Heart right ventricle (tissue), 16 donors: ENCODE results near the gene RCN2. TPM values are rescaled to one million over a fixed set of nuclear protein-coding genes. Genes with fewer than 3 reads are reported as not detected.

Source experiments
- ATAC-seq, 8 donors: fragments of 200-7000 bp; cut with Tn5 transposase; one replicate each; pipeline ENCODE4 v1.9.1; 2020; ENCODE audit warnings: mild to moderate bottlenecking in 8 of 8, moderate library complexity in 8 of 8, moderate number of reproducible peaks in 1 of 8
- DNase-seq, 2 donors: peaks; one replicate each; pipeline ENCODE4 v3.0.0-alpha.2; 2020
- H3K27ac ChIP-seq, 10 donors: fragments of 200-600 bp; sonication (generic) in 2 of 10; one replicate each; pipeline versions ENCODE4 v1.5.0 to v1.8.0; 2020 to 2022; ENCODE audit warnings: mild to moderate bottlenecking in 3 of 10
- H3K27me3 ChIP-seq, 7 donors: fragments of 200-600 bp; one replicate each; pipeline ENCODE4 v1.8.0; 2021 to 2022; ENCODE audit warnings: mild to moderate bottlenecking in 2 of 7
- H3K36me3 ChIP-seq, 9 donors: fragments of 200-600 bp; sonication (generic) in 1 of 9; one replicate each; pipeline versions ENCODE4 v1.5.0 to v1.8.0; 2020 to 2022; ENCODE audit warnings: mild to moderate bottlenecking in 2 of 9
- H3K4me1 ChIP-seq, 9 donors: fragments of 200-600 bp; sonication (generic) in 1 of 9; one replicate each; pipeline versions ENCODE4 v1.5.0 to v1.8.0; 2020 to 2022; ENCODE audit warnings: mild to moderate bottlenecking in 4 of 9
- H3K4me3 ChIP-seq, 10 donors: fragments of 200-600 bp; sonication (generic) in 2 of 10; one replicate each; pipeline versions ENCODE4 v1.5.0 to v1.8.0; 2020 to 2022; ENCODE audit warnings: mild to moderate bottlenecking in 7 of 10, moderate library complexity in 2 of 10
- H3K9me3 ChIP-seq, 11 donors: fragments of 200-600 bp in 10 of 11; sonication (generic) in 2 of 11; one replicate each; pipeline versions ENCODE4 v1.5.0 to v1.8.0; 2013 to 2022; ENCODE audit warnings: mild to moderate bottlenecking in 2 of 11, control low read depth in 1 of 11, moderate library complexity in 1 of 11
- CTCF ChIP-seq, 9 donors: fragments of 200-600 bp; sonication (generic) in 2 of 9; IDR thresholded peaks; one replicate each; pipeline versions ENCODE4 v1.5.0 to v1.8.0; 2021 to 2022; ENCODE audit warnings: antibody characterized with exemption in 9 of 9, mild to moderate bottlenecking in 5 of 9, moderate library complexity in 1 of 9
- WGBS, 2 donors: extraction: QIAGEN DNeasy Blood & Tissue Kit; methylation state at CpG; one replicate each; pipeline ENCODE4 v1.1.7; 2013; ENCODE audit warnings: inconsistent platforms in 1 of 2; 5-methylcytosine and 5-hydroxymethylcytosine counted together
- intact Hi-C, 10 donors: fragments of 100-400 bp; cut with DNase I; formaldehyde crosslinking; loops; one replicate each; pipeline versions ENCODE4 v1.11.1 to v1.14.2; 2022
- polyA plus RNA-seq, 2 donors: library from polyadenylated mRNA; stranded (reverse); fragments of 200-250 nt; gene quantifications; one replicate each; pipeline ENCODE4 v1.2.3, GENCODE V29; 2013
- total RNA-seq, 10 donors: library from RNA; stranded (reverse); fragmentation: NEBNext Ultra II Directional in 3 of 10; extraction: Animal tissue kit (Norgen Biotek cat#: 25700) in 3 of 10; gene quantifications; one replicate each; pipeline versions ENCODE4 v1.2.1 to v1.2.4, GENCODE V29; 2021 to 2023
- donor health status: Arrhythmogenic right ventricular cardiomyopathy.
- donor health status: ischemic (EF 13 %, LVEDD 7.1; RV severe dilation, severe dysfunction).
- donor health status: healthy with polysubstance abuse.
- donor health status: DM: no; HTN: yes; CAD: no.
- donor health status: DM: no; HTN: no; CAD: no.
- donor health status: ischemic (EF 25% LVEDD 6.9; RV normal size, moderate dysfunction).
- donor health status: ischemic (EF 25% LVEDD 5.7; RV mildly dilated, moderate dysfunction).
- donor health status: healthy.
- donor health status: DM: yes; HTN: yes; CAD: no.
- donor health status: Ischemic cardiomyopathy.
- donor health status: ischemic (EF 35%, LVEDD 5.7; RV mildly dilated, moderate dysfunction).
- donor health status: nonischemic (EF 11% LVEDD 7.7; RV severe dilation, severe dysfunction).
- donor health status: DM: yes; HTN: yes; CAD: no.
- donor health status: PGD.
- donor health status: ischemic (EF 29% LVEDD 5.4; RV normal size, mild dysfunction).
- donor health status: nonischemic (EF 23%, LVEDD 6.1; RV moderate dilation, normal function).

RCN2 gene
- total and polyA plus RNA-seq, 12 donors, result 14.7 to 31.3 (median 27.5) TPM

GRCh38 chr15:76953913-76954312, 22.4 kb downstream of the RCN2 start:
- no peak for DNase-seq
- intact Hi-C loops, result no loop called here

GRCh38 chr15:76954744-76955143, 23.2 kb downstream of the RCN2 start:
- intact Hi-C loops, result no loop called here
- Histone ChIP-seq H3K27me3 (no peaks in the 10 kb centered on the region), H3K36me3 (peaks cover 0 to 17% (median 4%) of the 10 kb centered on the region in 9 donors), H3K4me3 (no peak overlapping the region), H3K27ac (no peak overlapping the region), H3K4me1 (no peaks in the 10 kb centered on the region), H3K9me3 (no peaks in the 10 kb centered on the region)
- TF ChIP-seq CTCF (IDR thresholded peaks at IDR 0.05), result no peak
- ATAC-seq, result no peak
- no peak for DNase-seq
- WGBS, 2 donors, result 77 to 83% methylated on average over 2 of the region's 2 CpGs

More at GRCh38 chr15:76953913-76954312, 22.4 kb downstream of the RCN2 start:
- Histone ChIP-seq H3K4me1 (no peaks in the 10 kb centered on the region), H3K27me3 (no peaks in the 10 kb centered on the region), H3K36me3 (peaks cover 0 to 25% (median 4%) of the 10 kb centered on the region in 9 donors), H3K9me3 (no peaks in the 10 kb centered on the region), H3K4me3 (no peak overlapping the region), H3K27ac (no peak overlapping the region)
- ATAC-seq, result no peak
- TF ChIP-seq CTCF (IDR thresholded peaks at IDR 0.05), result no peak
- 58 to 65% methylated on average over 3 of the region's 3 CpGs for WGBS, 2 donors

GRCh38 chr15:76961268-76962011, 29.9 kb downstream of the RCN2 start:
- TF ChIP-seq CTCF (IDR thresholded peaks at IDR 0.05), result peak in 2 of 9 donors; percentile 16 to 20
- DNase-seq (no peak), ATAC-seq (peak in 3 of 8 donors; percentile 36 to 76 (median 62))
- no peak overlapping the region for H3K4me3 ChIP-seq
- H3K36me3 ChIP-seq, result no peaks in the 10 kb centered on the region
- H3K4me1 ChIP-seq, result peaks cover 0 to 41% (median 20%) of the 10 kb centered on the region in 9 donors
- intact Hi-C loops, result loop anchor here in 1 of 10 donors (10.0 kb wide), 1 partner anchor 143 kb away; no protein-coding TSS in a partner anchor
- no peaks in the 10 kb centered on the region for H3K27me3 ChIP-seq
- 52 to 54% methylated on average over 6 of the region's 6 CpGs for WGBS, 2 donors
- peak overlapping the region in 5 of 10 donors; percentile 3 to 60 (median 35) for H3K27ac ChIP-seq
- no peaks in the 10 kb centered on the region for H3K9me3 ChIP-seq

- no peaks in the 10 kb centered on the region for H3K27me3 ChIP-seq
- peak overlapping the region in 3 of 10 donors; percentile 3 to 60 (median 56) for H3K27ac ChIP-seq
- DNase-seq (no peak), ATAC-seq (peak in 1 of 8 donors; percentile 14)
- no peaks in the 10 kb centered on the region for H3K9me3 ChIP-seq
- intact Hi-C loops, result loop anchor here in 1 of 10 donors (10.0 kb wide), 1 partner anchor 142 kb away; no protein-coding TSS in a partner anchor
- WGBS, 2 donors, result 91 to 97% methylated on average over 9 of the region's 9 CpGs
- H3K36me3 ChIP-seq, result no peaks in the 10 kb centered on the region
- TF ChIP-seq CTCF (IDR thresholded peaks at IDR 0.05), result no peak
- H3K4me1 ChIP-seq, result peaks cover 0 to 49% (median 29%) of the 10 kb centered on the region in 9 donors
- no peak overlapping the region for H3K4me3 ChIP-seq
Measured at GRCh38 chr15:76962337-76963013, 30.9 kb downstream of the RCN2 start.
